Peyer's patch (tissue), 4 donors: Measurements from ENCODE around the gene IRF9.

ENCODE experiments used
- CTCF ChIP-seq, 6 experiments: fragments of 450-650 bp in 4 of 6; fragments of 200-600 bp in 2 of 6; sonication (generic) in 1 of 6; IDR thresholded peaks; one replicate each; pipeline ENCODE4 v1.5.1; 2017 to 2019; ENCODE audit warnings: antibody characterized with exemption in 6 of 6, mild to moderate bottlenecking in 3 of 6, moderate library complexity in 1 of 6
- POLR2A ChIP-seq, 2 donors: fragments of 450-650 bp; IDR thresholded peaks; one replicate each; pipeline ENCODE4 v1.5.1; 2017; ENCODE audit warnings: antibody characterized with exemption in 2 of 2, mild to moderate bottlenecking in 2 of 2, moderate library complexity in 2 of 2

GRCh38 chr14:24172871-24173281, 11.8 kb downstream of the IRF9 start:
- TF ChIP-seq CTCF (IDR thresholded peaks at IDR 0.05) (no peak), POLR2A (IDR thresholded peaks at IDR 0.05) (no peak)
